Choroid plexus epithelial cell (primary cell): ENCODE measurements around the gene SSC5D.

Experiments used
- DNase-seq: peaks from one replicate; pipeline ENCODE4 v3.0.0-alpha.2; 2010; ENCODE audit warnings: low read depth
- H3K4me3 ChIP-seq: 2 replicates; pipeline ENCODE4 v1.5.1; 2011; ENCODE audit warnings: low read depth, mild to moderate bottlenecking, control low read depth, low read length, moderate library complexity
- CTCF ChIP-seq: conservative IDR thresholded peaks from 2 replicates; pipeline ENCODE4 v1.5.1; 2011; ENCODE audit warnings: low read depth, mild to moderate bottlenecking, control low read depth, inconsistent platforms, low read length, moderate library complexity

The SSC5D gene

DNA sequence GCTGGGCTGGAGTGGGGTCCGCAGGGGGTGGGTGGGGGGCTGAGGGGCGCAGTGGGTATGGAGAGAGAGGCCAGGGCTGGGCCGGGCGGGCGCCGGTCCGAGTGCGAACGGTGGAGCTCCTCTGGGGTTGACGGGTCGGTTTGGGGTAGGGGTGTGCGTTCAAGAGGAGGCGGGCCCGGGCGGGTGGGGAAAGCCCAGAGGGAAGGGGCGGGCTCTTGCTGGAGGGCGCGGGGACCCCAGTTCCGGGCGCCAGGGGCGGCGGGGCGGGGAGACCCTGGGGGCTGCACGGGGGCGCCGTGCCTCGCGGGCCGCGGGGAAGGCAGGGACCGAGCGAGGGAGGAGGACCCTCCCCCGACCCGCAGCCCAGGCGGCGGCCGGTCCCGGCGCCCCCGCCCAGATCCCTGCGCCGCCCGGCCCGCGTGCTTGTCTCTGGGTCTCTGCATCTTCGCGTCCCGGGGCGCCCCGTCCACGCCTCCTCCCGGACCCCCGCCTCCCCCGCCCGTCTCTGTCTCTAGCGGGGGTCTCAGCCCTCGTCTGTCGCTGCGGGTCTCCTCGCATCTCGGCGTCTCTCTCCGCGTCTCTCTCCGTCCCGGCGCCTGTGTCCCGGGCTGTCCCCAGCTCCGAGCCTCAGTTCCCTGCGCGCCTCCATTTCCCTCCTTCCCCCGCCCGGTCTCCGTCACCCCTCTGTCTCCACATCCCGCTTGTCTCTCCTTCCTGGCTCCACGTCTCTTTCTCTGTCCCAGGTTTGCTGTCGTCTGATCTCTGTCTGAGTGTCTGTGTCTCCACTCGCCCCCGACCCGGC, 36.9 kb upstream of the SSC5D start:
- H3K4me3 ChIP-seq = no peak overlapping the region
- no peak for DNase-seq

GRCh38 chr19:55451965-55452748, 36.1 kb upstream of the SSC5D start:
- no peak for TF ChIP-seq CTCF
- no peak for DNase-seq
- peak overlapping the region; percentile 40 for H3K4me3 ChIP-seq

More for the DNA sequence above, 36.9 kb upstream of the SSC5D start:
- no peak for TF ChIP-seq CTCF

DNA sequence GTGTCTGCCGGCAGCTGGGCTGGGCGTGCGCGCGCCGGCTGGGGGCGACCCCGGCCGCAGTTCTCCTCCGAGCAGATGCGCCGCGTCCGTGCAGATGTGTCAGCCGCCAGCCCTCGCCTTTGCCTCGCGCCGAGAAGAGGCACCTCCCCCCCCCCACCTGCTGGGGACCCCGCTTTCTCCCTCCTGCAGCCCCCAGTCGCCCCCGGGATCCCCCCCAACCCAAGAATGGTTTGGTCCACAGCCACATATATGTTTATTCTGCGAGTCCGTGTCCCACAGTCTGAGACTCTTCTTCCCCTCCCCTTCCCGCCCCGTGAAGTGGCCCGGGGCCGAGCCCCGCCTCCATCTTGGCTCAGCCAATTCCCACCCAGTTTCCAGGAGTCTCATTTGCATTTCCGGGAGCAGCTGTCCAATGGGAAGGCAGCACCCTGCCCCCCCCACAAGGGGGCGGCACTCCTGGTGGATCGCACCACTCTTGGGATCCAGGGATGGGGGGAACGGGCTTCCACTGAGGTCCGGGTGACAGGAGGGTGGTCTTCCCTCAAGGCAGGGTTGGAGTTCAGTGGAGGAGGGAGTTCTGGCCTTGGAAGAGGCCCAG, 35.4 kb upstream of the SSC5D start:
- peak; percentile 90 for DNase-seq
- peak; percentile 23 for TF ChIP-seq CTCF
- H3K4me3 ChIP-seq = peak overlapping the region; percentile 40

DNA sequence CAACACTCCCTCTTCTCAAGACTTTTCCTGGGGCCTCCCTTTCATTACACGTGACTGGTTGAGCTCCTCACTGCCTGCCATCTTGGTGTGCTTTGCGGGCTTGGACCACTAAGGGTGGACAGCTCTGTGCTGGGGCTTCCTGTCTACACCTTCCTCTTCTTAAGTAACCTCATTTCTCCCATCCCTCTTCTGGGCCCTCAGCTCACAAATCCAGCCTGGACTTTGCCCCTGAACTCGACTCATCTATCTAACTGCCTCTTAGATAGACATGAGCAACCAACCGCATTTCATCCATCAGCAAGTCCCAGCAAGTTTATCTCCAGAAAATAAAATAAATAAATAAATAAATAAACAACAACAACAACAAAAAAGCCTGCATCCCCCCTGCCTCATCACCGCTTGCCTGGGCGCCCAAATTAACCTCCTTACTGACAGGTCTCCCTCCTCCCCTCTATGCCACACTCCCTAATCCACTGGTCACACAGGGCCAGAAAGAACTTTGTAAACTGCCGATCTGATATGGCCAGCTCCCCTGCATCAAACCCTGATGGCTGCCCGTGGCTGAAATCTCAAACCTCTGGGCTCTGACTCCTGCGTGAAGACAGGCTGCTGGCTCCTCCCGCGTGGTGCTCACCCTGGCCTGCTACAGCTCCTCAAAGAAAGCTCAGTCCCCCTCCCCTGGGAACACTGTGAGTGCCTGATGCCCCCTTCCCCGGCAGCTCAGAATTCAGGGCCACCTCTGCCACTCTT, 34.5 kb upstream of the SSC5D start:
- peak; percentile 3 for TF ChIP-seq CTCF
- no peak overlapping the region for H3K4me3 ChIP-seq
- no peak for DNase-seq

- TF ChIP-seq CTCF = peak; percentile 82
- peak; percentile 59 for DNase-seq
- no peak overlapping the region for H3K4me3 ChIP-seq
Observed at GRCh38 chr19:55454787-55455243, 33.4 kb upstream of the SSC5D start.

- H3K4me3 ChIP-seq = no peak overlapping the region
- no peak for DNase-seq
- TF ChIP-seq CTCF = no peak
Observed at GRCh38 chr19:55455576-55456235, 32.5 kb upstream of the SSC5D start.
